ENCODE data around the gene GAS2L3. TPM values are rescaled to one million over a fixed set of nuclear protein-coding genes. Genes with fewer than 3 reads are reported as not detected.
A peak's percentile ranks its signal among the peaks of the same experiment; 100 is the strongest.

Gene GAS2L3
- total and polyA plus RNA-seq, 2 of the 13 experiments (the other 11 are each of a cell fraction or from before 2014, with no cell fraction given) = 7.0 to 20.8 TPM

GRCh38 chr12:100555722-100556121 lies 17.8 kb upstream of the GAS2L3 start (continued):
- TF ChIP-seq NR0B2 (CRISPR knock-in tag; IDR thresholded peaks at IDR 0.05) (no peak), PHB2 (IDR thresholded peaks at IDR 0.05; ENCODE audit: partially characterized antibody) (no peak), HOMEZ (CRISPR knock-in tag; IDR thresholded peaks at IDR 0.05; ENCODE audit: low read depth) (peak; percentile 55; the same call in 1 of the 2 replicates), NR2F1 (CRISPR knock-in tag; IDR thresholded peaks at IDR 0.05) (0 out of 4 replicates have a peak, but pooled peaks of 1 of the 2 experiments have one; percentile 29), HNRNPLL (IDR thresholded peaks at IDR 0.05; ENCODE audit: low read depth, low read length, poor library complexity, severe bottlenecking) (no peak), ZNF609 (CRISPR knock-in tag; IDR thresholded peaks at IDR 0.05; ENCODE audit: borderline replicate concordance) (no peak), NR2F6 (IDR thresholded peaks at IDR 0.05) (peak; percentile 57), NR2F6 (CRISPR knock-in tag; IDR thresholded peaks at IDR 0.05) (peak; percentile 29; the same call in 1 of the 2 replicates), MAFK (conservative IDR thresholded peaks at IDR 0.05 in 1 of 2, IDR thresholded peaks at IDR 0.05 in 1 of 2; ENCODE audit: low read length in 2 of 2) (no peak), GTF2F1 (IDR thresholded peaks at IDR 0.05; ENCODE audit: low read length) (no peak), NR2C2 (CRISPR knock-in tag; IDR thresholded peaks at IDR 0.05; ENCODE audit: borderline replicate concordance) (peak; percentile 25; the same call in 1 of the 2 replicates), CSRNP1 (CRISPR knock-in tag; IDR thresholded peaks at IDR 0.05) (no peak), MED13 (CRISPR knock-in tag; IDR thresholded peaks at IDR 0.05) (no peak), ZNF616 (CRISPR knock-in tag; IDR thresholded peaks at IDR 0.05; ENCODE audit: low read depth) (no peak), XRCC5 (optimal IDR thresholded peaks at IDR 0.05; ENCODE audit: low read length) (no peak), TFAP4 (IDR thresholded peaks at IDR 0.05; ENCODE audit: borderline replicate concordance, low read depth) (peak; percentile 76), NCOA2 (CRISPR knock-in tag; IDR thresholded peaks at IDR 0.05) (peak; percentile 50; the same call in 1 of the 2 replicates), ZFP36 (IDR thresholded peaks at IDR 0.05; ENCODE audit: borderline replicate concordance, low read depth, low read length, partially characterized antibody) (no peak), NCOR1 (IDR thresholded peaks at IDR 0.05; ENCODE audit: borderline replicate concordance, low read length) (peak; percentile 80), CREM (IDR thresholded peaks at IDR 0.05) (peak; percentile 32; the same call in 1 of the 2 replicates), CREM (CRISPR knock-in tag; IDR thresholded peaks at IDR 0.05) (no peak), ZNF878 (CRISPR knock-in tag; IDR thresholded peaks at IDR 0.05) (no peak)
